Measurements from ENCODE around the gene SCN2B.
"Not testable (repeated sequence)": the region's sequence is repeated elsewhere in the genome, so short reads cannot be mapped to it uniquely, and the experiment has no call there.

Gene SCN2B

GRCh38 chr11:118206391-118207031 lies 30.1 kb upstream of the SCN2B start:
- DNase-seq (ENCODE audit: low spot score): no peak

GRCh38 chr11:118205606-118206378 lies 29.4 kb upstream of the SCN2B start:
- no peak for DNase-seq (ENCODE audit: low spot score)

GRCh38 chr11:118202599-118203422 lies 26.4 kb upstream of the SCN2B start:
- no peak for DNase-seq (ENCODE audit: low spot score)

- DNase-seq (ENCODE audit: low spot score): no peak
Measured at GRCh38 chr11:118201966-118202365, 25.5 kb upstream of the SCN2B start.

- no peak for DNase-seq (ENCODE audit: low spot score)
Measured at GRCh38 chr11:118200901-118201680, 24.7 kb upstream of the SCN2B start.

- no peak for DNase-seq (ENCODE audit: low spot score)
Measured at GRCh38 chr11:118200497-118200896, 24.1 kb upstream of the SCN2B start.

GRCh38 chr11:118199135-118199534 lies 22.7 kb upstream of the SCN2B start:
- no peak for DNase-seq (ENCODE audit: low spot score)

GRCh38 chr11:118198370-118198769 lies 21.9 kb upstream of the SCN2B start:
- peak; percentile 84 for DNase-seq (ENCODE audit: low spot score)

GRCh38 chr11:118194835-118195627 lies 18.6 kb upstream of the SCN2B start:
- DNase-seq (ENCODE audit: low spot score): no peak

GRCh38 chr11:118193910-118194566 lies 17.6 kb upstream of the SCN2B start:
- DNase-seq (ENCODE audit: low spot score): no peak

GRCh38 chr11:118192817-118193216 lies 16.4 kb upstream of the SCN2B start:
- not testable (repeated sequence) for DNase-seq (ENCODE audit: low spot score)

GRCh38 chr11:118190942-118191506 lies 14.6 kb upstream of the SCN2B start:
- DNase-seq (ENCODE audit: low spot score): not testable (repeated sequence)

GRCh38 chr11:118186346-118187107 lies 10.1 kb upstream of the SCN2B start:
- no peak for DNase-seq (ENCODE audit: low spot score)

GRCh38 chr11:118184784-118185579 lies 8.5 kb upstream of the SCN2B start:
- no peak for DNase-seq (ENCODE audit: low spot score)

- not testable (repeated sequence) for DNase-seq (ENCODE audit: low spot score)
Measured at GRCh38 chr11:118183691-118184090, 7.3 kb upstream of the SCN2B start.

- peak; percentile 36 for DNase-seq (ENCODE audit: low spot score)
Measured at GRCh38 chr11:118180300-118180703, 3.9 kb upstream of the SCN2B start.

- no peak for DNase-seq (ENCODE audit: low spot score)
Measured at GRCh38 chr11:118176778-118177134, 317 bp upstream of the SCN2B start.
